ENCODE data around the gene CAVIN2.

- TF ChIP-seq CTCF (IDR thresholded peaks at IDR 0.05; ENCODE audit: insufficient read depth, low read length, poor library complexity, severe bottlenecking) (no peak), EZH2phosphoT487 (conservative IDR thresholded peaks at IDR 0.05; ENCODE audit: low read length) (no peak)
These were observed 40.5 kb downstream of the CAVIN2 start for GRCh38 chr2:191806396-191806795.

Data from SU-DHL-6 (cell line).